ENCODE measurements around the gene SORBS2.

DNA sequence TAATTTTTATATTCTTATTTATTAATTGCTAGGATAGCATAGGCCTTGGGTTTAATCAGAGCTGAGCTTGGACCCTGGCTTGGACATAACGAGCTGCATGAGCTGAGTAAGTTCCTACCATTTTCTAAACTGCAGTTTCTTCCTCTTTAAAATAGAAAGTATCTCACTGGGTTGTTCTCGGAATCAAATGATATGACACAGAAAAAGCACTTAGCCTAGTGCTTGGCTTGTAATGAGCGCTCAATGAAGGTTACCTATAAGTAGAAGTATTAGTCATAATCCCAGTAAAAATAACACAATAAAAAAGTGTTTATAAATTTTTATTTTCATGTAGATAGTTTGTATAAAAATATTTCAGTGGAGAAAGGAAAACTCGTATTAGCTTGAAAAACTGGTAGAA lies 163.4 kb downstream of the SORBS2 start:
- no peak for TF ChIP-seq CTCF (IDR thresholded peaks at IDR 0.05; ENCODE audit: low read depth, low read length)
- TF ChIP-seq EZH2phosphoT487 (IDR thresholded peaks at IDR 0.05; ENCODE audit: low read depth), result no peak
